Stimulated activated CD8-positive, alpha-beta memory T cell treated with anti-CD3 and anti-CD28 coated beads, Interleukin-2, amount 100 ng/mL, for 1 hour (primary cell): ENCODE data around the gene TRIM46.
"Not testable (repeated sequence)": the region's sequence is repeated elsewhere in the genome, so short reads cannot be mapped to it uniquely, and the experiment has no call there.

Experiments used
- DNase-seq, 2 donors: peaks; one replicate each; pipeline ENCODE4 v3.0.0-alpha.2; 2020; ENCODE audit warnings: low read depth in 2 of 2

The TRIM46 gene

GRCh38 chr1:155186067-155186793 is 12.6 kb downstream of the TRIM46 start:
- no peak for DNase-seq

GRCh38 chr1:155186794-155187455 is 13.3 kb downstream of the TRIM46 start:
- DNase-seq, result no peak

GRCh38 chr1:155187456-155187891 is 13.8 kb downstream of the TRIM46 start:
- no peak for DNase-seq

GRCh38 chr1:155188268-155188667 is 14.6 kb downstream of the TRIM46 start:
- no peak for DNase-seq

GRCh38 chr1:155189926-155190325 is 16.3 kb downstream of the TRIM46 start:
- not testable (repeated sequence) for DNase-seq

- DNase-seq, result no peak
Observed at GRCh38 chr1:155191904-155192303, 18.3 kb downstream of the TRIM46 start.

- DNase-seq, result no peak
Observed at GRCh38 chr1:155192346-155193274, 19.0 kb downstream of the TRIM46 start.

- DNase-seq, result peak; percentile 49
Observed at GRCh38 chr1:155193275-155193990, 19.8 kb downstream of the TRIM46 start.

- not testable (repeated sequence) for DNase-seq
Observed at GRCh38 chr1:155193991-155194240, 20.3 kb downstream of the TRIM46 start.

- DNase-seq, result no peak
Observed at GRCh38 chr1:155195201-155196102, 21.8 kb downstream of the TRIM46 start.

GRCh38 chr1:155196103-155196892 is 22.6 kb downstream of the TRIM46 start:
- no peak for DNase-seq

GRCh38 chr1:155196893-155197638 is 23.4 kb downstream of the TRIM46 start:
- no peak for DNase-seq

GRCh38 chr1:155197901-155198546 is 24.4 kb downstream of the TRIM46 start:
- DNase-seq, result no peak

GRCh38 chr1:155198547-155198906 is 24.9 kb downstream of the TRIM46 start:
- no peak for DNase-seq

GRCh38 chr1:155199792-155200191 is 26.1 kb downstream of the TRIM46 start:
- DNase-seq, result no peak

GRCh38 chr1:155200920-155201319 is 27.3 kb downstream of the TRIM46 start:
- DNase-seq, result no peak

GRCh38 chr1:155202198-155202597 is 28.5 kb downstream of the TRIM46 start:
- no peak for DNase-seq

- no peak for DNase-seq
Observed at GRCh38 chr1:155202731-155203515, 29.3 kb downstream of the TRIM46 start.
